Natural killer cell treated with Interleukin-12 subunit alpha and Interleukin-12 subunit beta and Interleukin-15 and Interleukin-18, amount 100 ng/mL, for 72 hours (primary cell): ENCODE measurements around the gene ARHGDIB. TPM values are rescaled to one million over a fixed set of nuclear protein-coding genes. Genes with fewer than 3 reads are reported as not detected.

Experiments
- ATAC-seq, 2 donors: fragments of 150-1000 bp; cut with Tn5 transposase in 1 of 2; sonication (Bioruptor Pico), chemical (Tn5 transposase) in 1 of 2; 2 replicates each; pipeline ENCODE4 v1.10.0; 2021
- DNase-seq: peaks from one replicate; pipeline ENCODE4 v3.0.0; 2022; ENCODE audit warnings: low spot score
- H3K27ac Mint-ChIP-seq, 2 donors: 1 replicate in 1 of 2; 2 replicates in 1 of 2; pipeline ENCODE4 v1.8.0; 2022; ENCODE audit warnings: mixed read lengths in 2 of 2, mild to moderate bottlenecking in 1 of 2, moderate library complexity in 1 of 2
- H3K27me3 Mint-ChIP-seq, 2 donors: 1 replicate in 1 of 2; 2 replicates in 1 of 2; pipeline ENCODE4 v1.8.0; 2022; ENCODE audit warnings: mixed read lengths in 2 of 2
- H3K36me3 Mint-ChIP-seq: one replicate; pipeline ENCODE4 v1.8.0; 2022; ENCODE audit warnings: mixed read lengths
- H3K4me1 Mint-ChIP-seq, 2 donors: 1 replicate in 1 of 2; 2 replicates in 1 of 2; pipeline ENCODE4 v1.8.0; 2022; ENCODE audit warnings: low read depth in 2 of 2, mixed read lengths in 2 of 2, mild to moderate bottlenecking in 1 of 2
- H3K4me3 Mint-ChIP-seq: one replicate; pipeline ENCODE4 v1.8.0; 2022; ENCODE audit warnings: mixed read lengths
- H3K9me3 Mint-ChIP-seq: 2 replicates; pipeline ENCODE4 v1.8.0; 2022; ENCODE audit warnings: mixed read lengths
- total RNA-seq, 2 donors: library from RNA; stranded (reverse); gene quantifications; one replicate each; pipeline ENCODE4 v1.2.3, GENCODE V29; 2022

ARHGDIB gene
- total RNA-seq, 2 donors from 2014 or later = 412 to 543 TPM

- H3K4me1 Mint-ChIP-seq = peaks cover 11 to 16% of the 10 kb centered on the region in 2 donors
- H3K9me3 Mint-ChIP-seq = no peaks in the 10 kb centered on the region
- peaks cover 5% of the 10 kb centered on the region for H3K36me3 Mint-ChIP-seq
- H3K4me3 Mint-ChIP-seq = no peak overlapping the region
- ATAC-seq = no peak
- H3K27ac Mint-ChIP-seq = no peak overlapping the region
- DNase-seq = no peak
- no peaks in the 10 kb centered on the region for H3K27me3 Mint-ChIP-seq
Measured at GRCh38 chr12:14903386-14904098, 57.9 kb downstream of the ARHGDIB start.

DNA sequence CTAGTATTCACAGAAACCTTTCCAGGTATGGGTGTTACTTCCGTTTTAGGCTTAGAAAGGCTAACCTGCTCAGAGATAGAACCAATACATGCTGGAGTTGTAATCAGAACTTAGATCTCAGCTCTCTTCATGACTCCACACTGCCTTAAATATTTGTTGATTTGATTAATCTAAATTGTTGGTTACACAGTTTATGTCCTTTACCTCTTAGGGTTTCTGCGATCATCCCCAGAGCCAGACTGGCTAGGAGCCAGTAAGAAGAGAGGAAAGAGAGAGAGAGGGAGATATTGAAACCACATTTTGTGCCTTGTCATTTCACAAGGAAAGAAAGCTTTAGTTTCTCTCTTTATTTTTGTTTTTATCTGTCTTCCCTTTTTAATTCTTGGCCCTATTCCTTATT is 58.9 kb downstream of the ARHGDIB start:
- no peaks in the 10 kb centered on the region for H3K27me3 Mint-ChIP-seq

DNA sequence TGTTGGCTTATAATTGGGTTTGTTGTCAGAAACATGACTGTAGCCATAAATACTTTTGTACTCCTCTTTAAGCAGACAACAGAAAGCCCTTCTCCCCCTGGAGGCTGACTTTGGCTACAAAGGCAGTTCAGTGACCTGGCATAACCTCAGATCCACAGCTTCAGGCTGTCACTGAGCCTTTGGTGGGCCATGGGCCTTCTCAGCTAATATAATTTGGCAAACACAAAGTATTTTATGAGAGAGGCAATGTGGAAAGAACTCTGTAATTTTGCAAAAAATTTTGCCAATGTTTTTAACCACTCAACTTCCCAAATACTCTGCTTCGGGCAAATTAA is 60.2 kb downstream of the ARHGDIB start:
- H3K27me3 Mint-ChIP-seq = no peaks in the 10 kb centered on the region
- H3K4me3 Mint-ChIP-seq = no peak overlapping the region
- no peak overlapping the region for H3K27ac Mint-ChIP-seq
- peaks cover 0 to 5% of the 10 kb centered on the region in 2 donors for H3K4me1 Mint-ChIP-seq
- DNase-seq (no peak), ATAC-seq (no peak)
- H3K36me3 Mint-ChIP-seq = no peaks in the 10 kb centered on the region
- no peaks in the 10 kb centered on the region for H3K9me3 Mint-ChIP-seq

More for the DNA sequence above, 58.9 kb downstream of the ARHGDIB start:
- H3K4me3 Mint-ChIP-seq = no peak overlapping the region
- H3K9me3 Mint-ChIP-seq = no peaks in the 10 kb centered on the region
- peaks cover under 1 to 5% of the 10 kb centered on the region in 2 donors for H3K4me1 Mint-ChIP-seq
- ATAC-seq (no peak), DNase-seq (no peak)
- H3K36me3 Mint-ChIP-seq = no peaks in the 10 kb centered on the region
- no peak overlapping the region for H3K27ac Mint-ChIP-seq

DNA sequence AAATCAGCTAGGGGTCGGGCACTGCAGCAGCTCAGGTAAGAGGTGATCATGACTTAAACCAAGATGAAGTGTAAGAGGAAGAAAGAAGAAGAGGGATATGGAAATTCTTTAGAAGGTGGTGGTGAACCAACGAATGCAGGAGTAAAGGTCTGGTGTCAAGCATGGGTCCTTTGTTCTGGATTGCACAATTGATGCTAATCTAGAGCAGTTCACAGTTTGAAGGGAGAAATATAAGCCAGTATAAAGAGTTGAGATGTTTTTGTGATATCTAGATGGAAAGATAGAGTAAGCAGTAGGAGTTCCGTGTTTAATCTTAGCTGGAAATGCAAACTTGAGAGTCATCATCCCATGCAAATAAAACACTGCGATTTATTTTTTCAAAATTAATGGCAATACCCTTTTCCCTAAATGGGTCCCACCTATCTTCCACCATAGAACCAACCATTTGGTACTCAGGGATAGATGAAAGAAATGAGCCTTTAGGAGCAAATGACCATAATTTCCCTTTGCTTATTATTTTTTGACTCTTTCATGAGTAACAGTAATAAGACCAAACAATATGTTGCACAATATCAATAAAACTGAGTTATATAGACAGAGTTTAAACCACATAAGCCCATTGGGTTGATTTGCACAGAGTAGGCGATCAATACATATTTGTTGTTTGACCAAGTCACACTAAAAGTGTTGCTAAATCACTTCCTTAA is 60.7 kb downstream of the ARHGDIB start:
- H3K27ac Mint-ChIP-seq = no peak overlapping the region

DNA sequence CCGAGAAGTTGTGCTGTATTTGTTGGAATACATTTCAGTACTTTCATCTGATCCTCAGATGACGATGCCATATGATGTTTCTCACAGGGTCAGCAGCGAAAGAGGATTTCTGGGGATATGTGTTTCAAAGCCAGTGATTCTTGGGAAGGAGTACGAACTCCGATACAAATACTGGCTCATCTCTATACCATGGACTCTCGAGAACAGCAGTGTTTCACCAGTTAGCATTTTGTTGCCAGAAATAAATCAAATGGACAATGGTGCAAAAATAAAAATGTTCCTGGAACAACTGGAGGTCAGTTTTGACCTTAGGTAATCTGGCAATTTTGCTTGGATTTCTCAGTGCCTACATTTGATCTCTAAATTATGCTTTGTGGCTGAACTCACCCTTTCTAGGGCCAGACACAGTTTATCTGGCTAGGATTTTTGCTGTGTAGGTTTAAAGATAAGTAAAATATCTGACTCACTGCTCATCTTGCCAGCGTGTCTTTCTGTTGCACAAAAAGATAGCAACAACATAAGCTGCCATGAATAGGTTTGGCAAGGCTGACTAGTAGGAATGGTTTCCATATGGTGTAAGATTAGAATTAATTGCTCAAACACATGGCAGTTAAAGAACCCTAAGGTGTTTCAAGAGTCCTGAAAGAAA is 64.8 kb downstream of the ARHGDIB start:
- no peaks in the 10 kb centered on the region for H3K36me3 Mint-ChIP-seq
- no peak overlapping the region for H3K27ac Mint-ChIP-seq
- H3K4me1 Mint-ChIP-seq = no peaks in the 10 kb centered on the region
- no peak overlapping the region for H3K4me3 Mint-ChIP-seq
- peaks cover 0 to under 1% of the 10 kb centered on the region in 2 donors for H3K27me3 Mint-ChIP-seq
- H3K9me3 Mint-ChIP-seq = no peaks in the 10 kb centered on the region
- no peak for DNase-seq
- ATAC-seq = no peak

More for the DNA sequence above, 60.7 kb downstream of the ARHGDIB start:
- no peaks in the 10 kb centered on the region for H3K36me3 Mint-ChIP-seq
- peaks cover 0 to 5% of the 10 kb centered on the region in 2 donors for H3K4me1 Mint-ChIP-seq
- ATAC-seq (no peak), DNase-seq (no peak)
- H3K27me3 Mint-ChIP-seq = no peaks in the 10 kb centered on the region
- H3K9me3 Mint-ChIP-seq = no peaks in the 10 kb centered on the region
- no peak overlapping the region for H3K4me3 Mint-ChIP-seq

GRCh38 chr12:14893506-14894250 is 67.7 kb downstream of the ARHGDIB start:
- H3K27ac Mint-ChIP-seq = no peak overlapping the region

GRCh38 chr12:14892726-14893505 is 68.5 kb downstream of the ARHGDIB start:
- no peak overlapping the region for H3K4me3 Mint-ChIP-seq
- ATAC-seq (no peak), DNase-seq (no peak)
- H3K9me3 Mint-ChIP-seq = no peaks in the 10 kb centered on the region
- no peaks in the 10 kb centered on the region for H3K4me1 Mint-ChIP-seq
- no peak overlapping the region for H3K27ac Mint-ChIP-seq
- peaks cover 4 to 15% of the 10 kb centered on the region in 2 donors for H3K27me3 Mint-ChIP-seq
- H3K36me3 Mint-ChIP-seq = no peaks in the 10 kb centered on the region

More at GRCh38 chr12:14893506-14894250, 67.7 kb downstream of the ARHGDIB start:
- DNase-seq = no peak
- Mint-ChIP-seq H3K4me1 (no peaks in the 10 kb centered on the region), H3K9me3 (no peaks in the 10 kb centered on the region), H3K27me3 (peaks cover 0 to 8% of the 10 kb centered on the region in 2 donors), H3K36me3 (no peaks in the 10 kb centered on the region), H3K4me3 (no peak overlapping the region)
- ATAC-seq = no peak

Other genes starting within 250 kb of the ARHGDIB start
- gene WBP11, start 158.1 kb downstream of the ARHGDIB start, total RNA-seq = 10 to 100 TPM; 74.0 to 96.2 TPM
- gene C12orf60, start 157.9 kb downstream of the ARHGDIB start, total RNA-seq = 1 to 10 TPM; 1.4 to 2.3 TPM
- not detected for gene SMCO3, start 147.4 kb downstream of the ARHGDIB start, total RNA-seq
- not detected for gene ART4, start 118.1 kb downstream of the ARHGDIB start, total RNA-seq
- gene MGP, start 75.7 kb downstream of the ARHGDIB start, total RNA-seq = not detected
- 1 to 10 TPM; 3.2 to 3.7 TPM for gene ERP27, start 23.1 kb downstream of the ARHGDIB start, total RNA-seq
- not detected for gene PDE6H, start 11.4 kb upstream of the ARHGDIB start, total RNA-seq